ENCODE data around the gene PYY. TPM values are rescaled to one million over a fixed set of nuclear protein-coding genes. Genes with fewer than 3 reads are reported as not detected.

PYY gene
- total RNA-seq, 1 experiment from 2014 or later: 2.0 TPM

- Mint-ChIP-seq H3K4me1 (peaks cover 4 to 10% of the 10 kb centered on the region in 2 experiments), H3K36me3 (ENCODE audit: insufficient read depth in 1 of 3, low read depth in 3 of 3) (no peaks in the 10 kb centered on the region), H3K27me3 (ENCODE audit: low read depth) (peaks cover 33% of the 10 kb centered on the region), H3K4me3 (no peak overlapping the region), H3K9me3 (no peaks in the 10 kb centered on the region), H3K27ac (no peak overlapping the region)
- Histone ChIP-seq H3K4ac (ENCODE audit: low read depth, low read length) (no peak overlapping the region), H4K20me1 (ENCODE audit: control insufficient read depth, insufficient read depth, insufficient read length) (no peaks in the 10 kb centered on the region), H3K18ac (ENCODE audit: insufficient read length, low read depth, low read length) (no peak overlapping the region), H3K4me1 (ENCODE audit: insufficient read depth, low read length) (no peaks in the 10 kb centered on the region), H3K9ac (ENCODE audit: extremely low read depth, insufficient read length, low read length) (no peak overlapping the region), H2BK120ac (ENCODE audit: low read depth, low read length, poor library complexity, severe bottlenecking) (no peak overlapping the region), H3K27me3 (ENCODE audit: insufficient read depth, low read length) (no peaks in the 10 kb centered on the region; the same call in 1 of the 2 replicates), H2BK20ac (ENCODE audit: low read depth, low read length, poor library complexity, severe bottlenecking) (no peak overlapping the region), H3K4me2 (ENCODE audit: insufficient read depth, insufficient read length, low read length) (no peak overlapping the region), H3K79me1 (ENCODE audit: insufficient read depth, low read depth, low read length, poor library complexity, severe bottlenecking) (no peaks in the 10 kb centered on the region), H2BK5ac (ENCODE audit: insufficient read length, low read length) (no peak overlapping the region), H2AK5ac (ENCODE audit: insufficient read length, low read length) (no peak overlapping the region), H2BK15ac (ENCODE audit: low read depth, low read length) (no peak overlapping the region), H3K27ac (ENCODE audit: insufficient read length, low read depth, low read length) (no peak overlapping the region), H4K91ac (ENCODE audit: insufficient read length, low read depth, low read length) (no peak overlapping the region), H3T11ph (ENCODE audit: low read length) (no peak overlapping the region), H2BK12ac (ENCODE audit: insufficient read length, low read depth, low read length) (no peak overlapping the region), H4K8ac (replicated peaks; ENCODE audit: insufficient read length, low read depth, low read length) (no peak overlapping the region), H3K56ac (ENCODE audit: insufficient read length, low read depth, low read length) (no peak overlapping the region), H3K23ac (ENCODE audit: insufficient read length, low read depth, low read length) (no peak overlapping the region), H3K14ac (ENCODE audit: insufficient read depth, low read length) (no peak overlapping the region), H4K5ac (ENCODE audit: insufficient read length, low read depth, low read length) (no peak overlapping the region), H3K23me2 (ENCODE audit: insufficient read length, low read depth, low read length, poor library complexity, severe bottlenecking) (peaks cover 12% of the 10 kb centered on the region), H3K9me3 (ENCODE audit: control insufficient read depth, low read depth, low read length) (no peaks in the 10 kb centered on the region), H2AFZ (ENCODE audit: low read length) (no peak overlapping the region), H3K79me2 (ENCODE audit: insufficient read depth, low read length) (no peaks in the 10 kb centered on the region)
- DNase-seq: no peak
- no CpG with 5 or more reads among the region's 12 CpGs for WGBS (ENCODE audit: extremely low coverage, insufficient read length, low lambda C conversion rate)
- no peak for TF ChIP-seq CTCF (conservative IDR thresholded peaks at IDR 0.05)
These were observed 46.6 kb upstream of the PYY start for GRCh38 chr17:44000141-44000860.

Data from H9 (cell line).